Activated CD4-positive, alpha-beta T cell treated with anti-CD3 and anti-CD28 coated beads, Interleukin-2, amount 10 ng/mL, durations not matched to agents 7 days and 5 days (primary cell): Measurements from ENCODE around the gene AK8. TPM values are rescaled to one million over a fixed set of nuclear protein-coding genes. Genes with fewer than 3 reads are reported as not detected.

Experiments used
- CTCF ChIA-PET: fragments of 350-600 bp; sonication (Branson Sonifier 250); formaldehyde crosslinking; loops from one replicate; lab custom pipeline; 2021; ENCODE audit warnings: antibody characterized with exemption; lab: Charles Lee
- POLR2A ChIA-PET: fragments of 350-600 bp; sonication (Branson Sonifier 250); formaldehyde crosslinking; loops from one replicate; lab custom pipeline; 2021; ENCODE audit warnings: antibody characterized with exemption; lab: Charles Lee
- DNase-seq: peaks from one replicate; pipeline ENCODE4 v3.0.0-alpha.2; 2020
- H3K27ac Mint-ChIP-seq: one replicate; pipeline ENCODE4 v1.8.0; 2021; ENCODE audit warnings: mild to moderate bottlenecking, moderate library complexity, mixed read lengths
- H3K27me3 Mint-ChIP-seq: one replicate; pipeline ENCODE4 v1.8.0; 2021; ENCODE audit warnings: mixed read lengths
- H3K36me3 Mint-ChIP-seq: one replicate; pipeline ENCODE4 v1.8.0; 2021; ENCODE audit warnings: low read depth, mixed read lengths
- H3K4me1 Mint-ChIP-seq: one replicate; pipeline ENCODE4 v1.8.0; 2021; ENCODE audit warnings: mixed read lengths
- H3K4me3 Mint-ChIP-seq: one replicate; pipeline ENCODE4 v1.8.0; 2021; ENCODE audit warnings: mild to moderate bottlenecking, moderate library complexity, mixed read lengths
- H3K9me3 Mint-ChIP-seq: one replicate; pipeline ENCODE4 v1.8.0; 2021; ENCODE audit warnings: mixed read lengths
- total RNA-seq, 2 experiments: library from RNA; stranded (reverse); gene quantifications; one replicate each; pipeline ENCODE4 v1.2.3, GENCODE V29; 2021

AK8 gene
- total RNA-seq, 2 experiments from 2014 or later = not detected

DNA sequence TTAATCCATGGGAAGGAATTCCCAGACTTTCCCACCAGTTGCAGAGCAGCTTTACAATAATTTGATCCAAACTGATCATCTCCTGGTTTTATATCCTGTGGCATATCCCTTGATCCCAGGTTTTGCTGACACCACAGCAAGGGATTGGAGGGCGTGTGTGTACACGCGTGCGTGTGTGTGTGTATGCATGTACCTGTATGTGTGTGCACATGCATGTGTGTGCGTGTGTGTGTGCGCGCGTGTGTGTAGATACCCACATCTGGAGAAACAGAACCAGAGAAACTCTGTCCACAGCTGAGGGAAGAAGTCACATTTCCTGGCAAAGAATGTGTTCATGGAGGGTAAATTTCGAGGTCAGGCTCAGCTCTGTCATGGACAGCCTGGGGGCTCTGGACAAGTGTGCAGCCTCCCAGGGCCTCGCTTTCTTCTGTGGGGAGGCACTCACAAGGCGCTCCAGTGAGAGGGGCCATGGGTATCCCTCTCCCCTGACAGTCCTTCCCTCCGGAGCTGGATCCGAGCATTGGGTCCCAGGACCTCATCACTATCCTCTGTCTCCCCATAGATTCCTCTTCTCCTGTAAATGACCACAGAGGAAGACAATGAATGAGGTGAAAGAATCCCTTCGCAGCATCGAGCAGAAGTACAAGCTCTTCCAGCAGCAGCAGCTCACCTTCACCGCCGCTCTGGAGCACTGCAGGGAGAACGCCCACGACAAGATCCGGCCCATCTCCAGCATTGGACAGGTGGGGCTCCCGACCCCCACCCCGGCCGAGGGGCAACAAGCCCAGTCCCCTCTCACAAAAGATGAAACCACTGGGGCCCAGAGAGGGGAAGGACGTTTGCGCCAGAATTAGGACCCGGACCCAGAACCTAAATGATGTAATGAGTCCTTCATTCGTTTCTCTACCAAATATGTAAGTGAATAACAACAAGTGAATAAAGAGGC lies 5.5 kb upstream of the AK8 start:
- Mint-ChIP-seq H3K4me3 (no peak overlapping the region), H3K4me1 (peaks cover 33% of the 10 kb centered on the region), H3K9me3 (no peaks in the 10 kb centered on the region), H3K27ac (no peak overlapping the region), H3K36me3 (no peaks in the 10 kb centered on the region), H3K27me3 (no peaks in the 10 kb centered on the region)
- no peak for DNase-seq
- ChIA-PET CTCF (interaction anchor here (1.0 to 1.5 kb wide), 3 partner anchors 10 to 17 kb away, joined by 3 to 6 read pairs (median 3); no protein-coding TSS in a partner anchor), POLR2A (no interaction called here)

DNA sequence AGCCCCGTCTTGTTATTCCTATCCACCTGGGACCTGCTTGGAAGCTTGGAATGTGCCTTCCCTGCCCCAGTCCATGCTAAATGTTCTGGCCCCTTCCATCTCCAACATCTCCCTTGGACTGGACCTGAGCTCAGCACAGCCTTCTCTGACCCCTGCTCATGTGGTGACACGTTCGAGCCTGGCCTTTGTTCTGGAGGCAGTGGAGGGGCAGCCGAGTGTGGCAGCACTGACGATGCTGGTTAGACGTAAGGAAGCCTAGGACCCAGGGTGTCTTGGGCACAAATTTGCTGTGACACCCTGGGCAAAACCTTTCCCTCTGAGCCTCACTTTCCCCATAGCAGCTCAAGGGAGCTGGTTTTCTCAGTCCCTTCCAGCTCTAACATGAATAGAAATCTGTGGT lies 4.5 kb upstream of the AK8 start:
- POLR2A ChIA-PET = no interaction called here
- CTCF ChIA-PET = interaction anchor here (0.5 to 1.5 kb wide), 4 partner anchors 10 to 50 kb away, joined by 3 to 7 read pairs (median 4); no protein-coding TSS in a partner anchor
- peak overlapping the region; percentile 80 for H3K27ac Mint-ChIP-seq
- H3K36me3 Mint-ChIP-seq = no peaks in the 10 kb centered on the region
- no peaks in the 10 kb centered on the region for H3K9me3 Mint-ChIP-seq
- peaks cover 31% of the 10 kb centered on the region for H3K4me1 Mint-ChIP-seq
- DNase-seq = no peak
- H3K27me3 Mint-ChIP-seq = no peaks in the 10 kb centered on the region
- no peak overlapping the region for H3K4me3 Mint-ChIP-seq

DNA sequence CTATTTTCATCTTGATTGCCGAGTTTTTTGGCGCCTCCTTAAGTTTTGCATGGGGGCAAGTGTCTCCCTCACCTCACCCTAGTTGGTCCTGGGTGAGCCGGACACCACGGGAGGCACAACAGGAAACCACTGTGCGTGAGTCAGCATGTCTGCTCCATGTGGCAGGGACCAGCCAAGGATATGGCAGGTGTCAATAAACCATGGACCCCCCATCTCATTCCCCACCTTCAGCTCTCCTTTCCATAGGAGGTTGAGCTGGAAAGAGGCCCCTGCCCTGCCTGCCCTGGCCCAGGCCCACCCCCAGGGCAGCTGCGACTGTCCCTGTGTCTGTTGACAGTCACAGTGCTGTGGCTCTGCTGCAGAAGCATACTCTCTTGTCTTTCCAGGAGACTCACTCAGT lies 3.7 kb upstream of the AK8 start:
- Mint-ChIP-seq H3K4me1 (peaks cover 33% of the 10 kb centered on the region), H3K27ac (no peak overlapping the region), H3K36me3 (no peaks in the 10 kb centered on the region), H3K27me3 (no peaks in the 10 kb centered on the region), H3K9me3 (no peaks in the 10 kb centered on the region), H3K4me3 (no peak overlapping the region)
- DNase-seq = no peak
- CTCF ChIA-PET = interaction anchor here (0.5 to 1.5 kb wide), 3 partner anchors 9 to 50 kb away, joined by 3 to 7 read pairs (median 6); no protein-coding TSS in a partner anchor
- POLR2A ChIA-PET = no interaction called here

DNA sequence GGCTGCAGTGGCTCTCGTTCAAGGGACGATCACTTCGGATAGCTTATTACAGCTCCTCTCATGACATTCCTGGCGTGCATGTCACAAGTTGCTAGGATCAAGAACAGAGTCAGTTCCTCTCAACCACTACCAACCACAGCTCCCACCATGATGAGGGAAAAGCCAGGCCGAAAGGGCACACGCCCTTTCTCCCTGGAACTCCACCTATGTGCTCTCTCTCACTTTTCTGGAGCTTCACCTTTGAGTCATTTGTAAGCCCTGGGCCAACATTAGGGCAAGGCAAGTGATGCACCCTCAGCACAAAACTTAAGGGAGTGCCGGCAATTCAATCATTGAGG lies 2.2 kb upstream of the AK8 start:
- no peak for DNase-seq
- peaks cover 33% of the 10 kb centered on the region for H3K4me1 Mint-ChIP-seq
- no peaks in the 10 kb centered on the region for H3K9me3 Mint-ChIP-seq
- peak overlapping the region; percentile 77 for H3K4me3 Mint-ChIP-seq
- H3K27ac Mint-ChIP-seq = peak overlapping the region; percentile 82
- H3K36me3 Mint-ChIP-seq = no peaks in the 10 kb centered on the region
- H3K27me3 Mint-ChIP-seq = no peaks in the 10 kb centered on the region
- POLR2A ChIA-PET = interaction anchor here (0.6 kb wide), 1 partner anchor 29 kb away, joined by 3 read pairs; no protein-coding TSS in a partner anchor
- CTCF ChIA-PET = interaction anchor here (0.6 to 1.1 kb wide), 4 partner anchors 14 to 632 kb away, joined by 3 to 4 read pairs (median 3); no protein-coding TSS in a partner anchor

DNA sequence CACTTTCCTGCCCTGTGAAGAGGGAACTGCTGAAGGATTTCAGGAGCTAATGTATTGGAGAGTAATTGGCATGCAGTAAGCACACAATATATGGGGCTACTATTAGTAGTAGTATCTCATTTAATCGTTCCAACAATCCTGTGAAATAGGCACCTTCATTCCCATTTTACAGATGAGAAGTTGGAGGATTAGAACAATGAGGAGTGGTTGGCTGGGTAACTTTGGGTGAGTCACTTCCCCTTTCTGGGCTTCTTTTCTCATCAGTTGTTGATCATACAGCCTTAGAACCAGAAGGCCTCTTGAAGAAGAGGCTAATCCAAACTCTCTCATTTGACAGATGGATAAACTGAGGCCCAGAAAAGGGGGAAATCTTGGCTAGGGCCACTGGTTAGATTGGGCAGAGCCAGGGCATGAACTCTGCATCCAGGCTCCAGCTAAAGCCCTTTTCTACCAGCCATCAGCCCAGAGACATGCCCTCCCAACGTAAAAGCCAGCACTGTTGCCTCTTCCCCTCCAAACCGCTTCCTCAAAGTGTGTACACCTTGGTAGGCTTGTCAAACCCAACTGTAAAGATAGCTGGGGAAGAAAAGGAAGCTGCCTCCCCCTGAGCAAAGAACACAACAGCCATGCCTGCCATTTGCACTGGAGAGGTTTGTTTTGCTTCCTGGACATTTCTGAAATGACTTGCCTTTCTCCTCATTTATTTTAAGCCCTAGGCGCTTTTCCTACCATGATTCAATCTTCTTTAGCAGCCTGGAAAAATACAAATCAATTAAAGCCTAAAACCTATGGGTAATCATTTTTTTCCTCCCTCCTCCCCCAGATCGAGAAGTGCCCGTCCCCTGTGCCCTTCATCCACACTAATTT lies 1.6 kb upstream of the AK8 start:
- Mint-ChIP-seq H3K36me3 (no peaks in the 10 kb centered on the region), H3K27me3 (no peaks in the 10 kb centered on the region), H3K27ac (peak overlapping the region; percentile 82), H3K4me1 (peaks cover 33% of the 10 kb centered on the region), H3K4me3 (peak overlapping the region; percentile 77), H3K9me3 (no peaks in the 10 kb centered on the region)
- CTCF ChIA-PET = interaction anchor here (0.6 to 1.3 kb wide), 5 partner anchors 14 to 632 kb away, joined by 3 to 4 read pairs (median 3); no protein-coding TSS in a partner anchor
- POLR2A ChIA-PET = interaction anchor here (0.6 kb wide), 1 partner anchor 29 kb away, joined by 3 read pairs; no protein-coding TSS in a partner anchor
- peak; percentile 23 for DNase-seq

DNA sequence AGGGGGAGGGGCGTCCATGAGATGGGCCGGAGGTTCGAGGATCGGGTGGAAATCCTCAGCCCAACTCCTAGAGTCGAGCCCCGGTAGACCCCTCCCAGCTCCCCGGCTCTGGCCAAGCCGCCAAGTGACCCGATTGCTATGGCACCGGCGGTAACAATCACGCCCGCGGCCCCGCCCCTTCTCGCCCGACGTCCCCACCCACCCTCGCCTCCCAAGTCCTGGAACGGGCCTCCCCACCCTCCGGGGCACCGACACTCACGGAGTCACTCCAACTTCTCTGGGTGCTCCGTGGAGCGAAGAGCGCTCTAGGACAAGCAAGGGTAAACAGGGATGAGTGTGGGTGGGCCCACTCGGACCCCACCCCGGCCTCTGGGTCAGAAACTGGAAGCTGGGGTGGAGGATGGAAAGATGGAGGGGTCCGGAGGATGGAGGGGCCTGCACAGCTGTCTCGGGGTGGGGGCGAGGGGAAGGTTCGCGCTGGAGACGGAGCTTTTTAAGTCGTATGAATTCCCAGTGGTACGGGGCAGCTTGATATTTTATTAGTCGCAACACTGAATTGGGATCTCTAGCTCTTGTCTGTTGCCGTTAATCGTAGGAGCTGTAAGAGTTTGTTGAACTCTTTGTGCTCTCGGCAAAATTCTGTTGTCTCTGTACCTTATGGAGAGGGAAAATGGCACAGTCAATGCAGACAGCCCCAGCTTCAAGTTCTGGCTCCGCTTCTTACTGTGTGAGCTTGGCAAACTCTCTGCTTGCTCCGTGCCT lies 792 bp upstream of the AK8 start, which contains the start of gene SPACA9:
SPACA9 (plus strand) TSS at position 204 of the 762 bp plus-strand sequence. CDS start 5,050 bp downstream, outside the sequence.
- CTCF ChIA-PET = interaction anchor here (1.1 to 1.3 kb wide), 2 partner anchors 19 to 30 kb away, joined by 3 to 4 read pairs; no protein-coding TSS in a partner anchor
- Mint-ChIP-seq H3K9me3 (no peaks in the 10 kb centered on the region), H3K4me1 (peaks cover 33% of the 10 kb centered on the region), H3K27ac (peak within 1 kb of the TSS; percentile 82), H3K36me3 (no peaks in the 10 kb centered on the region), H3K4me3 (peak within 1 kb of the TSS; percentile 77), H3K27me3 (no peaks in the 10 kb centered on the region)
- peak; percentile 29 for DNase-seq
- POLR2A ChIA-PET = no interaction called here

DNA sequence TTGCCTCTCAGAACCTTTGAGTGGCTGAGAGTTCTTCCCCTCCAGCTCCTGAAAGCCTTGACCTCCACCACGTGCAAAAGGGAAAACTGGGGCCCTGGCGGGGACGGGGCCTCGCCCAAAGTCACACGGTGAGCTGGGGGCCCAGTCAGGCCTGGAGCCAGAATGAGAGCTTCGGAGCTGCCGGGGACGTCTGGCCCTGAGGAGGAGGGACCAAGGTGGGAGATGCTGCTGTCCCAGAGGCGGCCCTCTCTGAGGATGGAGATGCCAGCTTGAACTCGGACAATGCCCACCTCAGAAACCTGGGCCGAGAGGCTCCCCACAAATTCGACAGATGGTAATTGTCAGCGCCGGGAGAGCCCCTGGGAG lies 643 bp downstream of the AK8 start:
- Mint-ChIP-seq H3K9me3 (no peaks in the 10 kb centered on the region), H3K36me3 (no peaks in the 10 kb centered on the region), H3K4me1 (peaks cover 32% of the 10 kb centered on the region), H3K4me3 (peak overlapping the region; percentile 68), H3K27me3 (no peaks in the 10 kb centered on the region), H3K27ac (no peak overlapping the region)
- no peak for DNase-seq
- CTCF ChIA-PET = no interaction called here
- POLR2A ChIA-PET = no interaction called here

DNA sequence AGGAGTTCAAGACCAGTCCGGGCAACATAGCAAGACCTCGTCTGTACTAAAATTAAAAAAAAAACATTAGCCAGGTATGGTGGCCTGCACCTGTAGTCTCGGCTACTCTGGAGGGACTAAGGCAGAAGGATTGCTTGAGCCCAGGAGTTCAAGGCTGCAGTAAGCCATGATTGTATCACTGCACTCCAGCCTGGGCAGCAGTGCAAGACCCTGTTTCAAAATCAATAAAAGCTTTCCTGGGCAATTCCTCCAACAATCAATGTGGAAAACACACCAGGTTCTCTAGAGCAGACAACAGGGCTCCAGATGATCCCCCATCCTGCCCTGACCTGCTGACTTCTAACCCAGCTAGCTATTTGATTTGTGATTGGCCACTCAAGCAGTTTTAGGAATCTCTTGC lies 1.2 kb downstream of the AK8 start:
- H3K27ac Mint-ChIP-seq = peak overlapping the region; percentile 72
- no peaks in the 10 kb centered on the region for H3K27me3 Mint-ChIP-seq
- no peak for DNase-seq
- peaks cover 28% of the 10 kb centered on the region for H3K4me1 Mint-ChIP-seq
- POLR2A ChIA-PET = no interaction called here
- H3K9me3 Mint-ChIP-seq = no peaks in the 10 kb centered on the region
- H3K4me3 Mint-ChIP-seq = peak overlapping the region; percentile 68
- CTCF ChIA-PET = no interaction called here
- H3K36me3 Mint-ChIP-seq = no peaks in the 10 kb centered on the region

DNA sequence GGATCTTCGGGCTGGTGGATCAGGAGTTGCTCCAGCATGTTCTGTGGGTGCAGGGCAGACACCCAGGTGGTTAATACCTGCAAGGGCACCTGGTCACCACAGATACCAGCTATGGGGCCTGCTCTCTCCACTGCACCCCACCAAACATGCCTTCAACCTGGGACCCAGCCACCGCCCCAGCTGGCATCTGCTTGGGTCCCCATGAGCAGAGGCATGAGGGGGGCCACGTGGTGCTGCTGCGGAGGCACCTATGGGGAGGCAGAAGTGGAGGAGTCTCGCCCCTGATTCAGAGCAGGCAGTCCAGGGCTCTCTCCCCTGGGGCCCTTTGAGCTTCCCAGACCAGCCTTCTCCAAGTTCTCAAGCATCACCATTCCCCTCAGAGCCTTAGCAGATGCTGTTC lies 2.9 kb downstream of the AK8 start:
- Mint-ChIP-seq H3K27ac (peak overlapping the region; percentile 42), H3K27me3 (no peaks in the 10 kb centered on the region), H3K4me3 (no peak overlapping the region), H3K9me3 (no peaks in the 10 kb centered on the region), H3K36me3 (no peaks in the 10 kb centered on the region), H3K4me1 (peaks cover 24% of the 10 kb centered on the region)
- ChIA-PET CTCF (interaction anchor here (1.1 kb wide), 1 partner anchor 61 kb away, joined by 3 read pairs; no protein-coding TSS in a partner anchor), POLR2A (no interaction called here)
- no peak for DNase-seq

DNA sequence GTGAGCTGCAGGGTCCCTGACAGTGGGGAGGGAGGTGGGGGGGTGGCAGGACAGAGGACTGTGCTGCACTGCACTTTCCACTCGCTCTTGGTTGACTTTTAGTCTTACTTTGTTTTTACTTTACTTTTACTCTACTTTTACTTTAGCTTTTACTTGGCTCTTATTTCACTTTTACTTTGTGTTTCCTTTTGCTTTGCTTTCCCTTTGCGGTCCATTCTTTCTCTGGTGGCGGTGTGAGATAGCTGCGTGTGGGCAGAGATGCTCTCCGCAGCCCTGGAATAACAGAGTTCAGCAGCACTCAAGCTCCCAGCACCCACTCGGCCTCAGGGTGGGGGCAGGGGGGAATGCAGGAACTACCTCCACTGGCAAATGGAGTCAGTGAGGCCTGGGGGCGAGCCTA lies 4.7 kb downstream of the AK8 start:
- no peaks in the 10 kb centered on the region for H3K27me3 Mint-ChIP-seq
- peaks cover 9% of the 10 kb centered on the region for H3K4me1 Mint-ChIP-seq
- CTCF ChIA-PET = interaction anchor here (1.0 to 1.6 kb wide), 4 partner anchors 9 to 1891 kb away, joined by 3 read pairs; no protein-coding TSS in a partner anchor
- no peaks in the 10 kb centered on the region for H3K9me3 Mint-ChIP-seq
- no peak for DNase-seq
- H3K36me3 Mint-ChIP-seq = no peaks in the 10 kb centered on the region
- H3K4me3 Mint-ChIP-seq = no peak overlapping the region
- POLR2A ChIA-PET = interaction anchor here (0.6 kb wide), 1 partner anchor 149 kb away, joined by 3 read pairs; no protein-coding TSS in a partner anchor
- H3K27ac Mint-ChIP-seq = peak overlapping the region; percentile 27

DNA sequence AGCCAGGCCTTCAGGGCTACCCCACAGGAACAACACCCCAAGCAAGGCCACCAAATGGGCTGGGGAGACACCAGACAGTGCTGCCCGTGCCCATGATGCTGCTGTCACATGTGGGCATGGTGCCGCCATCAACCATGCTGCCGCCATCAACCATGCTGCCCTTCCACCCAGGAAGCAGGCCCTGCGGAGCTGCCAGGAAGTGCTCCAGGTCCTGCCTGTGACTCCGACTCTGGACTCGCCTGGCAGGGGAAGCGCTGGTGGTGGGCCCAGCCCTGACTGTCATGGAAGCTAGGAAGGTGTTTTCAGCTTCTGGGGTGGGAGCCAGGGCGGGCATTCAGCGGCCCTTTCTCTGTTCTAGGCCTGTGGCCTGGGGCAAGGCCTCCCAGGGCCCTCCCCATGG lies 8.8 kb downstream of the AK8 start:
- Mint-ChIP-seq H3K27me3 (peaks cover 2% of the 10 kb centered on the region), H3K36me3 (no peaks in the 10 kb centered on the region), H3K9me3 (no peaks in the 10 kb centered on the region), H3K4me1 (peaks cover 7% of the 10 kb centered on the region), H3K4me3 (no peak overlapping the region), H3K27ac (no peak overlapping the region)
- DNase-seq = no peak
- CTCF ChIA-PET = interaction anchor here (1.2 kb wide), 1 partner anchor 16 kb away, joined by 4 read pairs; no protein-coding TSS in a partner anchor
- POLR2A ChIA-PET = no interaction called here
